ENCODE data around the gene TGM3.

DNA sequence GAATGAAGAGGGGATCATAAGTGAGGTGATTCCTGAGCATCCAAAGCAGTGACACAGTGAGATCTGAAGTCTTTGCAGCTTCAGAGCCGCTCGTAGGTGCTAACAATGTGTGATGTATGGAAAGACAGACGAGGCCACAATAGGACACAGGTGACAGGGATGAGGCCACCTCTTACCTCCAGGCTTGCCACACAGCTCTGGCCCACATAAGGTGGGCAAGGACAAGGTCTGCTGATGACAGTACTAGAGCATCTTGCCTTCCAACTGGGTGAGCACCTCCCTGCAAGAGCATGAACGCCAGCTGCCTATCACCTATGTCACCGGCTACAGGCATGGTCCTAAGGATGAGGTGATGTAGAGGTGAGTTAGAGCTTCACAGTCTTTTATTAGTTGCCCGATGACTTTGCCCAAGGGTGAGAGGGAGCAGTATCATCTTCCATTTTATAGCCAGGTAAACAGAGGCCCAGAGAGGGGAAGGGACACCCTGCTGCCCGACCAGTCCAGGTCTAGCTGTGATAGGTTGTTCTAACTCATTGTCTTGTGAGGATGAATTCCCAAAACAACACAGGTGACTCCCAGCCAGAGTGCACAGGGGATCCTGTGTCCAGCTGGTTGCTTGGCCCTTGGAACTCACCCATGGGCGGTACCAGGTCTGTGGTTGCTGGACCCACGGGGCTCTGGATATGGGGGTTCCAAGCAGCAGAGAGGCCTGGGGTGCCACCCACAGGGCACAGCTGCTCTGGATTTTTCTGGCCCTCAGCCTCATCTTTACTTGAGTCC is 78.7 kb downstream of the TGM3 start:
- TF ChIP-seq CTCF (IDR thresholded peaks at IDR 0.05) = no peak
- no peak for TF ChIP-seq POLR2A (IDR thresholded peaks at IDR 0.05)
